Tibial artery (tissue), 4 donors: ENCODE results near the gene ERC2.

Experiments used
- DNase-seq, 2 donors: peaks; one replicate each; pipeline ENCODE4 v3.0.0-alpha.2; 2019
- H3K27ac ChIP-seq, 2 donors: fragments of 200-600 bp; sonication (generic) in 1 of 2; 1 replicate in 1 of 2; 2 replicates in 1 of 2; pipeline ENCODE4 v1.5.1; 2018 to 2019; ENCODE audit warnings: mild to moderate bottlenecking in 1 of 2
- H3K27me3 ChIP-seq, 2 donors: fragments of 200-600 bp; sonication (generic) in 1 of 2; one replicate each; pipeline versions ENCODE4 v1.5.1 to v1.6.0; 2016 to 2019
- H3K36me3 ChIP-seq, 3 donors: fragments of 200-600 bp; sonication (generic) in 2 of 3; one replicate each; pipeline ENCODE4 v1.5.1; 2016 to 2019; ENCODE audit warnings: mild to moderate bottlenecking in 2 of 3
- H3K4me1 ChIP-seq, 4 donors: fragments of 200-600 bp; sonication (generic) in 2 of 4; 1 replicate in 3 of 4; 2 replicates in 1 of 4; pipeline ENCODE4 v1.5.1; 2016 to 2019
- H3K4me3 ChIP-seq, 2 donors: fragments of 200-600 bp; sonication (generic) in 1 of 2; 1 replicate in 1 of 2; 2 replicates in 1 of 2; pipeline ENCODE4 v1.5.1; 2018 to 2019; ENCODE audit warnings: mild to moderate bottlenecking in 2 of 2
- H3K9me3 ChIP-seq, 3 donors: fragments of 200-600 bp; sonication (generic) in 1 of 3; one replicate each; pipeline ENCODE4 v1.5.1; 2016 to 2019
- intact Hi-C: fragments of 100-400 bp; cut with DNase I; formaldehyde crosslinking; loops from one replicate; pipeline ENCODE4 v1.15.0; 2023; ENCODE audit warnings: low total_unique reads
- TF ChIP-seq, protein P1 (sequence below), 2 experiments: fragments of 200-600 bp in 1 of 2; fragments of 450-650 bp in 1 of 2; IDR thresholded peaks; one replicate each; pipeline ENCODE4 v1.5.1; 2017 to 2019; ENCODE audit warnings: antibody characterized with exemption in 2 of 2, mild to moderate bottlenecking in 1 of 2, moderate library complexity in 1 of 2

ERC2 gene

DNA sequence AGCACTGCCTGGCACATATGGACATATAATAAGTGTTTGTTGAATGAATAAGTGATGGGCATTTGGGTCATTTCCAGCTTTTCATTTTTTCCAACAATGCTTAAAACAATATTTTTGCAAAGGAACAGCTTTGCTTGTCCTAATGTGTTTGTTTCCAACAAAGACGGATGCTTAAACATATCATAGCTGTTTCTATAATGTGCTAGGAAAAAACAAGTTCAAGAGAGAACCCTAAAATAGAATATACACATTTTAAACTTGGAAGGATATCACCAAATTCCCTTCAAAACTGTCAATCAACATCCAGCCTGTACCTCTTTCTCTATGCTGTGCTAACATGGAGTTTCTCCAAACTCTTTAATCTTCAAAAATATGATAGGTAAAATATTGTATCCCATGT, 756.6 kb downstream of the ERC2 start:
- Histone ChIP-seq H3K36me3 (no peaks in the 10 kb centered on the region), H3K9me3 (no peaks in the 10 kb centered on the region), H3K27ac (no peak overlapping the region), H3K4me1 (no peaks in the 10 kb centered on the region), H3K4me3 (no peak overlapping the region), H3K27me3 (peaks cover 0 to 6% of the 10 kb centered on the region in 2 donors)
- intact Hi-C loops, result no loop called here
- no peak for DNase-seq
- TF ChIP-seq, protein P1, sequence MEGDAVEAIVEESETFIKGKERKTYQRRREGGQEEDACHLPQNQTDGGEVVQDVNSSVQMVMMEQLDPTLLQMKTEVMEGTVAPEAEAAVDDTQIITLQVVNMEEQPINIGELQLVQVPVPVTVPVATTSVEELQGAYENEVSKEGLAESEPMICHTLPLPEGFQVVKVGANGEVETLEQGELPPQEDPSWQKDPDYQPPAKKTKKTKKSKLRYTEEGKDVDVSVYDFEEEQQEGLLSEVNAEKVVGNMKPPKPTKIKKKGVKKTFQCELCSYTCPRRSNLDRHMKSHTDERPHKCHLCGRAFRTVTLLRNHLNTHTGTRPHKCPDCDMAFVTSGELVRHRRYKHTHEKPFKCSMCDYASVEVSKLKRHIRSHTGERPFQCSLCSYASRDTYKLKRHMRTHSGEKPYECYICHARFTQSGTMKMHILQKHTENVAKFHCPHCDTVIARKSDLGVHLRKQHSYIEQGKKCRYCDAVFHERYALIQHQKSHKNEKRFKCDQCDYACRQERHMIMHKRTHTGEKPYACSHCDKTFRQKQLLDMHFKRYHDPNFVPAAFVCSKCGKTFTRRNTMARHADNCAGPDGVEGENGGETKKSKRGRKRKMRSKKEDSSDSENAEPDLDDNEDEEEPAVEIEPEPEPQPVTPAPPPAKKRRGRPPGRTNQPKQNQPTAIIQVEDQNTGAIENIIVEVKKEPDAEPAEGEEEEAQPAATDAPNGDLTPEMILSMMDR (IDR thresholded peaks at IDR 0.05), result no peak

DNA sequence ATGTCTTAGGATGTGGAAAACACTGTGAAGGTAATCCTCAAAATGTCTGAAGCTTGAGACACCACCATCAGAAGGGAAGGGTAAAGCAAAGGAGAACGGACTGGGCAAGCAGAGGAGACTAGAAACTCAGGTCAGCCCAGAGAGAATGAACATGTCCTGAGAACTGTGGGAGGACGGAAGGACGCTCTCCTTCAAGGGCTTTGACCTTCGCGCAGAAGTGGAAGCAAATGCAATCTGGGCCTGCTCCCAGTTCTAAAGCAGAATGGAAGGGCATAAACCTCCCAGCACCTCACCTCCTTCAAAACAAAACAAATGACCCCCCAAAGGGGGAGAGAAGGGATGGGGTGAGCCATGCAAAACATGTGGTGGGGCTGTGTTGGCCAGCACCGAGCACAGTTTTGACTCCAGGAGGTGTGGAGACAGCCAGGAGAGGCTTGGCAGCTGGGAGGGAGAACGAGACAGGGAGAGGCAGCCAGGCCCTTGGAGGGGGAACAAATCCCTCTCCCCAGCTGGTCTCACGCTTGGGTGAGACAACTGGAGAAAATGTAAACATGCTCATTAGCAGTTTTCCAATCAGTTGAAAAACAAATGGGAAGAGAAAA, 758.8 kb downstream of the ERC2 start:
- Histone ChIP-seq H3K4me3 (no peak overlapping the region), H3K9me3 (no peaks in the 10 kb centered on the region), H3K36me3 (no peaks in the 10 kb centered on the region), H3K27me3 (peaks cover 0 to 6% of the 10 kb centered on the region in 2 donors), H3K27ac (no peak overlapping the region), H3K4me1 (no peaks in the 10 kb centered on the region)
- intact Hi-C loops, result no loop called here
- DNase-seq, result no peak
- TF ChIP-seq, protein P1 (IDR thresholded peaks at IDR 0.05), result no peak

DNA sequence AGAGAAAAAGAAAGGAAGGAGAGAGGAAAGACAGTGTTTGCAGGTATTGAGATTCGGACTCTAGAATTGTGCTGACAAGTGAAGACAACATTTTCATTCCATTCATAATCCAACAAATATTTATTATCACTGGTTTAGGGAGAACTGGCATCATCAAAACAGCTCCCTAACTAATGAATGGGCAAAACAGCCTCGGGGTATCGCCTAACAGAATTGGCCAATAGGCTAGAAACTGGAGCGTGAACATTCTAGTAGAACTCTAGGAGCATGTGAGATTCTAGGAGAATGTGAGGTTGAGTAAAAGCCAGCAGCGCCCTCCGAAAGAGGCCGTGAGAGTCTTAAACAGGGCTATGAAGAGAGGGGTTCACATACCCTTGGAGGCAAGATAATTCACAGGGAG, 759.3 kb downstream of the ERC2 start:
- no peak overlapping the region for H3K4me3 ChIP-seq
- TF ChIP-seq, protein P1 (IDR thresholded peaks at IDR 0.05), result no peak
- peaks cover 0 to 6% of the 10 kb centered on the region in 2 donors for H3K27me3 ChIP-seq
- H3K27ac ChIP-seq, result no peak overlapping the region
- intact Hi-C loops, result no loop called here
- H3K36me3 ChIP-seq, result no peaks in the 10 kb centered on the region
- no peak for DNase-seq
- no peaks in the 10 kb centered on the region for H3K9me3 ChIP-seq
- no peaks in the 10 kb centered on the region for H3K4me1 ChIP-seq

DNA sequence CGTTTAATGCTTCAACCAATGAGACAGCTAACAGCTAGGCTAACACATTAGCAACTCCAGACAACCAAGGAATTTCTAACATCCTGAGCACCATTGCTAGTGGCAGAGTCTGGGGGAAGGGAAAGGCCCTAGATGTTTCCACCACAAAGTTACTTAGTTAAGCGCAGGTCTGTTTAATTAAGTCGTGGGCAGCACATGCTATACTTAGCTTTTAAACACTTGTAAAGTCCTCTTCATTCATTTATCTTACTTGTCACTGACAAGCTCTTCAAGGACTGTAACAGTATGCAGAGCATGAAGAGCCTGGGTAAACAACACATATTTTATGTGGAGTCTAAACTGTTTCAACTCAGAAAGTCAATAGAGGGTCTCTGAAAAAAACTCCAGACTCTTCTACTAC, 760.0 kb downstream of the ERC2 start:
- no peaks in the 10 kb centered on the region for H3K4me1 ChIP-seq
- TF ChIP-seq, protein P1 (IDR thresholded peaks at IDR 0.05), result no peak
- no peaks in the 10 kb centered on the region for H3K36me3 ChIP-seq
- H3K9me3 ChIP-seq, result no peaks in the 10 kb centered on the region
- no peak for DNase-seq
- H3K4me3 ChIP-seq, result no peak overlapping the region
- intact Hi-C loops, result no loop called here
- no peak overlapping the region for H3K27ac ChIP-seq
- peaks cover 0 to 6% of the 10 kb centered on the region in 2 donors for H3K27me3 ChIP-seq

DNA sequence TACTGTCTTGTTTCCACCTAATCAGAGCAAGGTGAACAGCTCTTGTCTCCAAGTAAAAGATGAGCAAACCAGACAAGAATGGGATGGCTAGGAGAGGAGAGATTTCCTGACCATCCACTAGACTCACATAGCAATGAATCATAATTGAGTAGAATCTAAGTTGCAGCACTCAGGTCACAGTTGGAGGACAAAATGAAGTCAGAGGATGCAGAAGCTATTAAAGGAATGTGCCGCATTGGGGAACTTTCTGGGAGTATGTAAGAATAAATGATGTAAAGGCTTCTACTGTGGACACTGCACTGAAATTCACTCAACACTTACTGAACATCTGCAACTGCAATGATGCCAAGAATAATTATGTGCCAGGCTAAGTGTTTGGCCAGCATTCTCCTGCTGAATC, 763.7 kb downstream of the ERC2 start:
- Histone ChIP-seq H3K27me3 (peaks cover 0 to 6% of the 10 kb centered on the region in 2 donors), H3K36me3 (no peaks in the 10 kb centered on the region), H3K9me3 (no peaks in the 10 kb centered on the region), H3K4me1 (no peaks in the 10 kb centered on the region), H3K27ac (no peak overlapping the region), H3K4me3 (no peak overlapping the region)
- no peak for DNase-seq
- intact Hi-C loops, result no loop called here
- TF ChIP-seq, protein P1 (IDR thresholded peaks at IDR 0.05), result no peak

DNA sequence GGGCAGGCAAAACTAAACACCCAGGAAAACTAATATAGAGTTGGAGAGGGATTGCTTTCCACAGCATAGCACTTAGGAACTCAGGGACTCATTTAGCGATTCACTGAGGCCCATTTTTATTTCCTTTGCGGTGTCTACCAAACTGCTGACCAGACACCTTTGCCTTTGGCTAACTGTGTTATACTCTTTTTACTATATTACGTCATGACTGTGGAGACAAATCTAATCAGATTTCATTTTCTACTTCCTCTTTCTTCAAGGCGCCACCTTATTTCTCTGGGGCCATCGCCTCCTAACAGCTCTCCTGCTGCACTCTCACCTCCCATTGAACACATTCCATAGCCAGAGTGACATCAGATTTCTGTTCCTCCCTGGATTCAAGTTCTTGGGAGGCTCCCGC, 765.4 kb downstream of the ERC2 start:
- Histone ChIP-seq H3K9me3 (no peaks in the 10 kb centered on the region), H3K4me1 (no peaks in the 10 kb centered on the region), H3K27ac (no peak overlapping the region), H3K27me3 (peaks cover 0 to 6% of the 10 kb centered on the region in 2 donors), H3K36me3 (no peaks in the 10 kb centered on the region), H3K4me3 (no peak overlapping the region)
- intact Hi-C loops, result no loop called here
- DNase-seq, result no peak
- TF ChIP-seq, protein P1 (IDR thresholded peaks at IDR 0.05), result no peak
